Measurements from ENCODE around the gene ZNF319. TPM values are rescaled to one million over a fixed set of nuclear protein-coding genes. Genes with fewer than 3 reads are reported as not detected.

The ZNF319 gene
- total RNA-seq, 1 experiment from 2014 or later, result 5.5 TPM

DNA sequence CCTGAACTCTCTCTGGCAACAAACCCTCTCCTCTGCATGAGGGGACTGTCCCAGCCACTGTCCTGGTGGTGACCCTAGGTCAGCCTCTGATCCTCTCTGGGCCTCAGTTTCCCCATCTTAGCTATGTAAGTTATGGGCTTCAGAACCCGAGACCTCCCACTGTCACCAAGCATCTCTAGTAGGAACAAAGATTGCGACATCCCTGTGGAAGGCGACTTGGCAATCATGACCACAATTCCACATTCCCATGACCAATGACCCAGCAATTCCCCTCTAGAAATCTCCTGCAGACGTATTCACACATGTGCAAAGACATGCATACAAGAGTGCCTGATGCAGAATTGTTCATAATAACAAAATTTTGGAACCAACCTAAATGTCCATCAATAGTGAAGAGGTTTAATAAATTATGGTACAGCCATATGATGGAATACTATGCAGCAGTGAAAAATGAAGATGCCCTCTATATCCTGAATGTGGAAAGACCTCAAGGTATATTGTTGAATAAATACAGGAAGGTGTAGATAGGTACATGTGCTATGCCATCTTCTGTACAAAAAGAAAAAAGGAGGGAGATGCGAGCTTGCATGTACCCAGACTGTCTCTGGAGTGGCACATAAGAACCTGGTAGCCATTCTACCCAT, 50.8 kb downstream of the ZNF319 start (continued):
- no peak for TF ChIP-seq GTF2I (CRISPR knock-in tag; conservative IDR thresholded peaks at IDR 0.05)

DNA sequence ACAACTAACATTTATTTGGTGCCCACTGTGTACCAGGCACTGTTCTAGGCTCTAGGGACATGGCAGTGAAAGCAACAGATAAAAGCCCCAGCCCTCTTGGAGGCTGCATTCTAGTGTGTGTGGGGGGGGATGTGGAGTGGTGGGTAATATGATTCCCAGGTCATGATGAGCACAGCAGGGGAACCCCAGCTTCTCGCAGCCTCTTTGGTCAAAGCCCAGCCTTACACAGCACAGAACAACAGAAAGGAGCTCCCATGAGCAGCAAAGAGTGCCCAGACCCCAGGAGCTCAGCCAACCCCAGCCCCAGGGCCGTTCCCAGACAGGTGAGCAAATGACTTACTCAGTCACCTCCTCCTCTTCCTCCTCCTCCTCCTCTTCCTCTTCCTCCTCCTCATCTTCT, 51.5 kb downstream of the ZNF319 start:
- POLR2A ChIA-PET, result interaction anchor here (0.6 kb wide), 1 partner anchor 83 kb away, joined by 7 read pairs; no protein-coding TSS in a partner anchor
- Mint-ChIP-seq H3K4me3 (no peak overlapping the region), H3K36me3 (no peaks in the 10 kb centered on the region), H3K9me3 (peaks cover 5% of the 10 kb centered on the region; the same call in 1 of the 2 replicates), H3K27me3 (ENCODE audit: low read depth) (no peaks in the 10 kb centered on the region), H3K4me1 (peaks cover 6% of the 10 kb centered on the region; the same call in 1 of the 2 replicates), H3K27ac (no peak overlapping the region)
- CTCF ChIA-PET, result interaction anchor here (1.1 to 1.4 kb wide), 3 partner anchors 9 to 17 kb away, joined by 3 to 5 read pairs (median 3); no protein-coding TSS in a partner anchor
- DNase-seq (ENCODE audit: low spot score) (no peak), ATAC-seq (peak; percentile 81)
- TF ChIP-seq CREM (CRISPR knock-in tag; IDR thresholded peaks at IDR 0.05) (no peak), STAT6 (CRISPR knock-in tag; conservative IDR thresholded peaks at IDR 0.05; ENCODE audit: low read depth) (no peak), SP1 (CRISPR knock-in tag; conservative IDR thresholded peaks at IDR 0.05) (no peak), TEAD4 (CRISPR knock-in tag; IDR thresholded peaks at IDR 0.05) (no peak), ZNF425 (CRISPR knock-in tag; conservative IDR thresholded peaks at IDR 0.05) (no peak), NFYB (CRISPR knock-in tag; conservative IDR thresholded peaks at IDR 0.05; ENCODE audit: low read depth) (no peak), ARID4B (CRISPR knock-in tag; IDR thresholded peaks at IDR 0.05; ENCODE audit: borderline replicate concordance) (no peak), ZNF263 (CRISPR knock-in tag; IDR thresholded peaks at IDR 0.05; ENCODE audit: low read depth) (no peak), ATF1 (CRISPR knock-in tag; IDR thresholded peaks at IDR 0.05) (no peak), CTCF (IDR thresholded peaks at IDR 0.05) (no peak)
- TF ChIP-seq, protein P1, sequence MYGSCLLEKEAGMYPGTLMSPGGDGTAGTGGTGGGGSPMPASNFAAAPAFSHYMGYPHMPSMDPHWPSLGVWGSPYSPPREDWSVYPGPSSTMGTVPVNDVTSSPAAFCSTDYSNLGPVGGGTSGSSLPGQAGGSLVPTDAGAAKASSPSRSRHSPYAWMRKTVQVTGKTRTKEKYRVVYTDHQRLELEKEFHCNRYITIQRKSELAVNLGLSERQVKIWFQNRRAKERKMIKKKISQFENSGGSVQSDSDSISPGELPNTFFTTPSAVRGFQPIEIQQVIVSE (CRISPR knock-in tag; IDR thresholded peaks at IDR 0.05; ENCODE audit: borderline replicate concordance), result no peak
- TF ChIP-seq, protein P2, sequence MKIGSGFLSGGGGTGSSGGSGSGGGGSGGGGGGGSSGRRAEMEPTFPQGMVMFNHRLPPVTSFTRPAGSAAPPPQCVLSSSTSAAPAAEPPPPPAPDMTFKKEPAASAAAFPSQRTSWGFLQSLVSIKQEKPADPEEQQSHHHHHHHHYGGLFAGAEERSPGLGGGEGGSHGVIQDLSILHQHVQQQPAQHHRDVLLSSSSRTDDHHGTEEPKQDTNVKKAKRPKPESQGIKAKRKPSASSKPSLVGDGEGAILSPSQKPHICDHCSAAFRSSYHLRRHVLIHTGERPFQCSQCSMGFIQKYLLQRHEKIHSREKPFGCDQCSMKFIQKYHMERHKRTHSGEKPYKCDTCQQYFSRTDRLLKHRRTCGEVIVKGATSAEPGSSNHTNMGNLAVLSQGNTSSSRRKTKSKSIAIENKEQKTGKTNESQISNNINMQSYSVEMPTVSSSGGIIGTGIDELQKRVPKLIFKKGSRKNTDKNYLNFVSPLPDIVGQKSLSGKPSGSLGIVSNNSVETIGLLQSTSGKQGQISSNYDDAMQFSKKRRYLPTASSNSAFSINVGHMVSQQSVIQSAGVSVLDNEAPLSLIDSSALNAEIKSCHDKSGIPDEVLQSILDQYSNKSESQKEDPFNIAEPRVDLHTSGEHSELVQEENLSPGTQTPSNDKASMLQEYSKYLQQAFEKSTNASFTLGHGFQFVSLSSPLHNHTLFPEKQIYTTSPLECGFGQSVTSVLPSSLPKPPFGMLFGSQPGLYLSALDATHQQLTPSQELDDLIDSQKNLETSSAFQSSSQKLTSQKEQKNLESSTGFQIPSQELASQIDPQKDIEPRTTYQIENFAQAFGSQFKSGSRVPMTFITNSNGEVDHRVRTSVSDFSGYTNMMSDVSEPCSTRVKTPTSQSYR (CRISPR knock-in tag; IDR thresholded peaks at IDR 0.05), result no peak
- TF ChIP-seq, protein P3, sequence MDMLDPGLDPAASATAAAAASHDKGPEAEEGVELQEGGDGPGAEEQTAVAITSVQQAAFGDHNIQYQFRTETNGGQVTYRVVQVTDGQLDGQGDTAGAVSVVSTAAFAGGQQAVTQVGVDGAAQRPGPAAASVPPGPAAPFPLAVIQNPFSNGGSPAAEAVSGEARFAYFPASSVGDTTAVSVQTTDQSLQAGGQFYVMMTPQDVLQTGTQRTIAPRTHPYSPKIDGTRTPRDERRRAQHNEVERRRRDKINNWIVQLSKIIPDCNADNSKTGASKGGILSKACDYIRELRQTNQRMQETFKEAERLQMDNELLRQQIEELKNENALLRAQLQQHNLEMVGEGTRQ (CRISPR knock-in tag; IDR thresholded peaks at IDR 0.05), result no peak
- TF ChIP-seq, protein P4, sequence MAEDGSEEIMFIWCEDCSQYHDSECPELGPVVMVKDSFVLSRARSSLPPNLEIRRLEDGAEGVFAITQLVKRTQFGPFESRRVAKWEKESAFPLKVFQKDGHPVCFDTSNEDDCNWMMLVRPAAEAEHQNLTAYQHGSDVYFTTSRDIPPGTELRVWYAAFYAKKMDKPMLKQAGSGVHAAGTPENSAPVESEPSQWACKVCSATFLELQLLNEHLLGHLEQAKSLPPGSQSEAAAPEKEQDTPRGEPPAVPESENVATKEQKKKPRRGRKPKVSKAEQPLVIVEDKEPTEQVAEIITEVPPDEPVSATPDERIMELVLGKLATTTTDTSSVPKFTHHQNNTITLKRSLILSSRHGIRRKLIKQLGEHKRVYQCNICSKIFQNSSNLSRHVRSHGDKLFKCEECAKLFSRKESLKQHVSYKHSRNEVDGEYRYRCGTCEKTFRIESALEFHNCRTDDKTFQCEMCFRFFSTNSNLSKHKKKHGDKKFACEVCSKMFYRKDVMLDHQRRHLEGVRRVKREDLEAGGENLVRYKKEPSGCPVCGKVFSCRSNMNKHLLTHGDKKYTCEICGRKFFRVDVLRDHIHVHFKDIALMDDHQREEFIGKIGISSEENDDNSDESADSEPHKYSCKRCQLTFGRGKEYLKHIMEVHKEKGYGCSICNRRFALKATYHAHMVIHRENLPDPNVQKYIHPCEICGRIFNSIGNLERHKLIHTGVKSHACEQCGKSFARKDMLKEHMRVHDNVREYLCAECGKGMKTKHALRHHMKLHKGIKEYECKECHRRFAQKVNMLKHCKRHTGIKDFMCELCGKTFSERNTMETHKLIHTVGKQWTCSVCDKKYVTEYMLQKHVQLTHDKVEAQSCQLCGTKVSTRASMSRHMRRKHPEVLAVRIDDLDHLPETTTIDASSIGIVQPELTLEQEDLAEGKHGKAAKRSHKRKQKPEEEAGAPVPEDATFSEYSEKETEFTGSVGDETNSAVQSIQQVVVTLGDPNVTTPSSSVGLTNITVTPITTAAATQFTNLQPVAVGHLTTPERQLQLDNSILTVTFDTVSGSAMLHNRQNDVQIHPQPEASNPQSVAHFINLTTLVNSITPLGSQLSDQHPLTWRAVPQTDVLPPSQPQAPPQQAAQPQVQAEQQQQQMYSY (CRISPR knock-in tag; IDR thresholded peaks at IDR 0.05), result no peak
